Upper lobe of left lung (tissue), 4 donors: Measurements from ENCODE around the gene PLXND1.

Experiments used
- CTCF ChIP-seq, 6 experiments: fragments of 450-650 bp in 4 of 6; fragments of 200-600 bp in 2 of 6; sonication (generic) in 2 of 6; IDR thresholded peaks; one replicate each; pipeline ENCODE4 v1.5.1; 2016 to 2019; ENCODE audit warnings: antibody characterized with exemption in 6 of 6
- EP300 ChIP-seq, 4 donors: sonication (generic); formaldehyde crosslinking; IDR thresholded peaks; one replicate each; pipeline ENCODE4 v1.5.1; 2017; ENCODE audit warnings: antibody characterized with exemption in 4 of 4, control low read depth in 2 of 4
- POLR2A ChIP-seq, 4 donors: fragments of 450-650 bp; IDR thresholded peaks; one replicate each; pipeline ENCODE4 v1.5.1; 2016 to 2017; ENCODE audit warnings: antibody characterized with exemption in 4 of 4, mild to moderate bottlenecking in 2 of 4
- POLR2AphosphoS5 ChIP-seq, 2 donors: sonication (generic); formaldehyde crosslinking; IDR thresholded peaks; one replicate each; pipeline ENCODE4 v1.5.1; 2017; ENCODE audit warnings: antibody characterized with exemption in 2 of 2

DNA sequence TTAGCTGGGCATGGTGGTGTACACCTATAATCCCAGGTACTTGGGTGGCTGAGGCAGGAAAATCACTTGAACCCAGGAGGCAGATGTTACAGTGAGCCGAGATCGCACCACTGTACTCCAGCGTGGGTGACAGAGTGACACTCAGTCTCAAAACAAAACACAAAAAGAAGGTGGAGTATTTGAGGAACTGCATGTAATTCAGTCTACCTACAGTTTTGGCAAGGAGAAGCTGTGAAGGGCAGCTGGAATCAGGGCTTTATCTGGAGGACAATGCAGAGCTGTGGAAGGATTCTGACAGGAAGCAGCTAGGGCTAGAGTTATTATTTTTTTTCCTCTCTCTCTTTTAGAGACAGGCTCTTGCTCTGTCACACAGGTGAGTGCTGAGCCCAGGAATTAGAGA, 56.7 kb downstream of the PLXND1 start:
- TF ChIP-seq POLR2A (IDR thresholded peaks at IDR 0.05) (no peak), POLR2AphosphoS5 (IDR thresholded peaks at IDR 0.05) (no peak), CTCF (IDR thresholded peaks at IDR 0.05) (no peak), EP300 (IDR thresholded peaks at IDR 0.05) (no peak)
